NCI-H524 (cell line): ENCODE data around the gene RPS8.
"Not testable (repeated sequence)": the region's sequence is repeated elsewhere in the genome, so short reads cannot be mapped to it uniquely, and the experiment has no call there.

ENCODE experiments used
- DNase-seq, 2 experiments: peaks; one replicate each; lab custom pipeline; 2025; lab: John Stamatoyannopoulos, UW

The RPS8 gene

DNA sequence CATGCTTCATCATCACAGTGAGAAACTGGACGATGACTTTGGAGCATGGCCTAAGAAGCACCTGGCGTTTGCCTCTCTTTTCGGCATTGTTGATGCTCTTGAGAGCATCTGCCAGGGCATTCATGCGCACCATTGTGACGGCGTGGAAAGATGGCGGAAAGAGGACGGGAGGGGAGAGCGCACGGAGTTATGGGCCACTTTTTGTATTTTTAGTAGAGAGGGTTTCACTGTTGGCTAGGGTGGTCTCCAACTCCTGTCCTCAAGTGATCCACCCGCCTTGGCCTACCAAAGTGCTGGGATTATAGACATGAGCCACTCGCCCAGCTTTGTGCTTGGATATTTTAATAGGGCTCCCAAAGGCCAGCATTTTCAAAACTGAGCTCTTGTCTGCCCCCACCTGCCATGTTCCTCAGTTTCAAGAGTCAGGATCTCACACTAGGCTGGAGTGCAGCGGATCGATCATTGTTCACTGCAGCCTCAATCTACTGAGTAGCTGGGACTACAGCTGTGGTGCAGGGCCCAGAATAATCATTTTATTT, 5.3 kb downstream of the RPS8 start:
- no peak for DNase-seq

DNA sequence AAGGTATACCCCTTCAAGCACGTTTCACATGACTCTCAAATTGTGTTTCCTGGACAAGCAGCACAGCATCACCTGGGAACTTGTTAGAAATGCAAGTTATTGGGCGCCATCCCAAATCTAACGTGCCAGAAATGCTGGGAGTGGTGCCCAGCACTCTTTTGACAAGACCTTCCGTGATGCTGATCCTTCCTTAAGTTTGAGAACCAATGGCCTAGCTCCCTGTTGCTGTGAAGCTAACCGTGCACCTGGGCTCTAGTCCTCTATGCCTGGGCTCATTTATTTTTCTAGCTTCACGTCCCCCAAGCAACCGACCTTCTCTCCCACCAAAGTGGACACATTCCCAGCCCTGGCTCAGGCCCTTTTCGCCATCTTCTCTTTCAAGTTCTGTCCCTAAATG, 8.4 kb downstream of the RPS8 start:
- DNase-seq: no peak

- peak in 1 of 2 experiments; percentile 28 for DNase-seq
Observed at GRCh38 chr1:44784094-44785028, 9.0 kb downstream of the RPS8 start.

- no peak for DNase-seq
Observed at GRCh38 chr1:44785029-44785380, 9.7 kb downstream of the RPS8 start.

GRCh38 chr1:44785501-44786137, 10.3 kb downstream of the RPS8 start:
- DNase-seq: no peak

DNA sequence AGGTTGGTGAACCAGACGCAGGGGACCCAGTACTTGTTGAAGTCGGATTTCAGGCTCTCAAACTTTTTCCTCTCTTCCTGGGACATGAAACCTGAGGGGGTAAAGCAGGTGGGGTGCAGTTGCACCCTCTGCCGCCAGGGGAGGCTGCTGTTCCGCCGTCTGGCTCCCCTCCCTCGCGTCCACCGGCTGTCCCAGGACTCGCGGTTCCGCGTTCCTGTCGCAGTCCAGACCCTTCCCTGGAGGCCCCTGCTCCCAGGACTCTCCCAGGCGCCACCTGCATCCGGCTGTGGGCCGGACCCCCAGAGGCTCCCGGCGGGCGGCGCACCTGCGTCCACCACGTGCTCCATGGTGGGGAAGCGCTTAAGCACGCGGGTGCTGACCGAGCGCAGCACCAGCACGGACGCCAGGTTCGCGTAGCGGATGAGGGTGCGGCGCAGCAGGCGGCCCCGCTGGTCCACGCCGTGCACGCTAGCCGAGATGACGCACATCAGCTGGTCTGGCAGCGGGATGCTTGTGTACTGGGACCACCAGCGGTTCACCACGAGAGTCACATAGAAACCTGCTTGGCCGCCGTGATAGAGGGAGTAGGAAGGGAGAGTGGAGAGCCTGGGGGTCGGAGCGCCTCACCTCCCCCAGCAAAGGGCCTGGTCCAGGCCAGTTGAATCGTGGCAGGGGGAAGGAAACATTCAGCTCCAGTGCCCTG, 10.9 kb downstream of the RPS8 start:
- peak; percentile 19 to 61 for DNase-seq

GRCh38 chr1:44786841-44787426, 11.6 kb downstream of the RPS8 start:
- no peak for DNase-seq

DNA sequence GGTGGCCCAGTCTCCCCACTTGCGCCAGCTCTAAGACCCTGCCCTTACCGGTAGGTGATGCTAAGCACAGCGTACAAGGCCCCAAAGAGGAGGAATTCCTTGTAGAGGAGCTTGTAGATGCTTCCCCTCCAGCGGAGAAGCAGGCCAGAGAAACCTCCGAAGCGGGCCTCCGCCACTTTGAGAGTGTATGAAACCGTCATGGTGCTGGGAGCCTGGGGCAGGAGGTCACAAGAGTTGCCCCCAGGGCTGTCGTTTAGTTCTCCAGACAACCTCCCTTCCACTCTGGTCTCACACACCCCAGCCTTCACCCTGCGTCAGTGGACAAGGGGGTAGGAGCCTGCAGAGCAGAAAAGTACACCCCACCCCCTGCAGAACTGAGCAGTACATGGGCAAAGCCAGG, 12.2 kb downstream of the RPS8 start:
- DNase-seq: no peak

DNA sequence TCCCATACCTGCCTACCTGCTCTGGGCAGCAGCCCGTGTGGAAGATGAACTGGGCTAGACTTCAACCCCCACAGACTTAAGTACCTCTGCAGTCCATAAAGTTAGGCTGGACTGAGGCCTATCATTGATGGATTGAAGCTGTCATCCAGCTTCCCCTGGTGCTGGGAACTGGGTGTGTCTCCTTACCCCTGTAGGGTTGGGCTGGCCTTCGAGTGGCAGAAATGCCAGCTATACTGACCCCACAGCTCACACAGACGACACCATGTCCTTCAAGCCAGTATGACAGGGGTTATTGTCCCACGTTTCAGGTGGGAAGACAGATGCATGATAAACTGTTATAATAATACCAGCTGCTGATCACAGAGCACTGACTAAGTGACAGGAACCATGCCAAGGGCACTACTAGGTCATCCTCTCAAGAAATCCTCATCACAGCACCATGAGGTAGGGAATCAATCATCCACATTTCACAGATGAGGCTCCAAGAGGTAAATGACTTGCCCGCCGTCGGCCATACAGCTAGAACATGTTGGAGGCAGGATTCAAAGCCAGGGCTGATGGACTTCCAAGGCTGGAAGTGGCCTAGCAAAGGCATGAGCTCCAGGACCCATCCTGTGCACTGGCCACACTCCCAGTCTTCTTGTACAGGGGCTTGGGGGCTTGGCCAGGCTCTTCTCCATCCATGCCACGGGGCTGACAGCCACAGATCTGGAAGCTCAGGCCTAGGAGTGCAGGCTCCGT, 12.9 kb downstream of the RPS8 start, which contains the start of gene BEST4:
BEST4 (minus strand) TSS at position 51 of the 741 bp plus-strand sequence. CDS start 465 bp downstream, outside the sequence.
- DNase-seq: no peak

GRCh38 chr1:44790968-44791801, 15.8 kb downstream of the RPS8 start:
- DNase-seq: peak in 1 of 2 experiments; percentile 27

DNA sequence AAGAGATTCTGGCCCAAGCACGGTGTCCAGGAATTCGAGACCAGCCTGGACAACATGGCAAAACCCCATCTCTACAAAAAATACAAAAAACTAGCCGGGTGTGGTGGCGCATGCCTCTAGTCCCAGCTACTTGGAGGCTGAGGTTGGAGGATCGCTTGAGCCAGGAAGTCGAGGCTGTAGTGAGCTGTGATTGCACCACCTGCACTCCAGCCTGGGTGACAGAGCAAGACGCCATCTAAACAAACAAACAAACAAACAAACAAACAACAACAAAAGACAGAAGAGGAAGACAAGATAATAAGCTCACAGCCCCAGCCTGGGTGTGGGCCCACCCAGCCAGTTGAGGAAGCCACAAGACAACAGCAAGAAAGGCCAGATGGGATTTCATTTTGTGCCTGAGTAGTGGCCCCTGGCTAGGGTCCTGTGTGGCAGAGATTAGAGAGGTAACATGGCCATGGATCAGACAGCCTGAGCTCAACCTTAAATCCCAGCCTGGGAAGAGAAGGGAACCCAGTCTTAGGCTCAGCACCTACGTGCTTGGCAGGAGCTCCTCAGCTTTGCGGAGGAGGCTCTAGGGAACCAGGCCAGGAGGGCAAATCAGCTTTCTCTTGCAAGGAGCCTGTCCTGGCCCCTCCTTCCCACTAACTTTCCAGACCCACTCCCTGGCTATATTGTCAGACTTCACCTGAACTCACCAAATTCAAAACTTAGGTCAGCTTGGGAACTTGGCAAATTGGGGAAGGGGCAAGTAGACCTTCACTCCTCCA, 17.6 kb downstream of the RPS8 start:
- DNase-seq: no peak

GRCh38 chr1:44797886-44798285, 22.5 kb downstream of the RPS8 start:
- not testable (repeated sequence) for DNase-seq

GRCh38 chr1:44798481-44799365, 23.4 kb downstream of the RPS8 start:
- DNase-seq: no peak

DNA sequence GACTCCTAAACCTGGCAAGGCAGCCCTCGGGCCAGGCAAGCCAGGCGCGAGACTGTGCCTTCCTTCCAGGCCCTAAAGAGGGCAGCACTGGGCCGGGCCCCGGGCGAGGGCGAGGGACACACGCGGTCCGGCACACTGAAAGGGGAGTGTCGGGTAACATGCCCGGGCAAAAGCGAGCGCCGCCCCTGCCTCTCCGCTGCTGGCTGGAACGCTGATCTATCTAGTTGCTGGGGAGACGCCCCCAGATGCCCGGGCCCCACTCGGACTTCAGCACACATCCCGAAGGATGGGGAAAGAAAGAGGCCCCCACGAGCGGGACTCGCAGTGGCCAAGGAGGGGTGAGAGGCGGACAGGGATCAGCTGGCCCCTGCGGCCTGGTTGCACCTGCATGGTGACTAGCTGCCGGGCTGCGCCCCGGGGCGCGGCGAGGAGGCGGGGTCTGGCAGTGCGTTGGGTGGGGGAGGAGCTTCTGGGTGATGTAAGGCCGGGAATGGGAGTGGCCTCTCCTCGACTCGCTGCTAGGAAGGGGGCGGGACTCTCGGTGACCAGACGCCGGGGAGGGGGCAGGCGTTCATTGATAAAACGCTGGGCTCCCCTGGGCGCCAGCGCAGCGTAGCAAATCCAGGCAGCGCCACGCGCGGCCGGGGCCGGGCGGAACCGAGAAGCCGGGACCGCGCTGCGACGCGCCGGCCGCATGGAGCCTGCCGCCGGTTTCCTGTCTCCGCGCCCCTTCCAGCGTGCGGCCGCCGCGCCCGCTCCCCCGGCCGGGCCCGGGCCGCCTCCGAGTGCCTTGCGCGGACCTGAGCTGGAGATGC, 24.6 kb downstream of the RPS8 start, which contains the start of gene PLK3:
PLK3 (plus strand) TSS at position 608 of the 815 bp plus-strand sequence; CDS start at position 695, 87 bp downstream.
- DNase-seq: peak; percentile 95 to 96

DNA sequence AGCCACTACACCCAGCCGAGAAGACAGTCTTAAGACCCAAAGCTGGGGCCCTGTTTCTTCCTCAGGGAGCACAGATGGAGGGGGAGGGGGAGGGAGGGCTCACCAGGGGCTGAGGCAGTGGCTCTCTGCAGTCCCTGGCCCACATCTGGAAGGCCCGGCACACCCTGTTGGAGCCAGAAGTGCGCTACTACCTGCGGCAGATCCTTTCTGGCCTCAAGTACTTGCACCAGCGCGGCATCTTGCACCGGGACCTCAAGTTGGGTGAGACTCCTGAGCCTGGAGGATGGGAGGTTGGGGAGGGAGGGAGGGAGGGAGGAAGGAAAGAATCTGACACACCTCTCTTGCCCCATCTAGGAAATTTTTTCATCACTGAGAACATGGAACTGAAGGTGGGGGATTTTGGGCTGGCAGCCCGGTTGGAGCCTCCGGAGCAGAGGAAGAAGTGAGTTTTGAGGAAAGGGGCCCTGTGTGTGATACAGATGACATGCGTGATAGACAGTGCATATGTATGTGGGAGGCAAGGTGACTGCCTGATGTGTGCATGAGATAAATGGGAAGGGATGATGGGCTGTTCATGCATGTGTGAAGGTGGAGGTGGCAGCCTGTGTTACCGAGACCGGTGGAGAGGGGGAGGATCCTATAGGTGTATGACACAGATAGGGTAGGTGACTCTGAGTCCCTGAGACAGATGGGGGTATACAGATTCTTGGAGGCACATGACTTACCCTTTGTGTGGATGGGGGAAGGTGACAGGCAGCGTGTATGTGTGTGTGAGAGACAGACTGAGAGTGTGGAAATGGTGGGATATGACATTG, 26.4 kb downstream of the RPS8 start:
- peak in 1 of 2 experiments; percentile 66 for DNase-seq

DNA sequence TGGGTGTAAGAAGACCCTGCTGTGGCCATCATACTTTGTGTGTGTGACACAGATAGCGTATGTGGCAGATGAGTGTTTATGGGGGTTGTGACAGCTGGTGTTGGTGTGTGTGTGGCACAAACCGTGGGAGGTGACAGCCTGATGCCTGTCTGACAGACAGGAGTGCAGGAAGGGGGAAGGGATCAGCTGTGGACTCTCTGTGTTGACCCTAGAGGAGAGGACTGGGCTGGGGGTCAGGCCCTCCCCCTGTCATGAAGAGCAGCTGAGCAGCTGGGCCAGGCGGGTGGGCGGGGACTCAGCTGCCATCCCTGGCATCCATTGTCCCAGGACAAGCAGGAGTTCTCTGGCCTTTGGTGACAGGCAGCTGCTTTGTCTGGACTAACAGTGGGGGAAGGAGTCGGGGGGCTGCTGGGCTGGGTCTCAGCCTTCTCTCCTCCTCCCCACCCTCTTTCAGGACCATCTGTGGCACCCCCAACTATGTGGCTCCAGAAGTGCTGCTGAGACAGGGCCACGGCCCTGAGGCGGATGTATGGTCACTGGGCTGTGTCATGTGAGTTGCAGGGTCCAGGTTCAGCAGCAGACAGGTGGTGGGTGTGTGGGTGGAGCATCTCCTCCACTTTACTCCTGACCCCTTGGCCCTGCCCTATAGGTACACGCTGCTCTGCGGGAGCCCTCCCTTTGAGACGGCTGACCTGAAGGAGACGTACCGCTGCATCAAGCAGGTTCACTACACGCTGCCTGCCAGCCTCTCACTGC, 27.1 kb downstream of the RPS8 start:
- peak in 1 of 2 experiments; percentile 66 for DNase-seq
